ACHN (cell line): ENCODE data around the gene AKAP13.

Experiments
- DNase-seq: peaks from one replicate; pipeline ENCODE4 v3.0.0-alpha.2; 2015
- in situ Hi-C: cut with HindIII; loops from 2 replicates; pipeline ENCODE4 v1.10.0; 2017; ENCODE audit warnings: low sequenced_read_pairs, low pct_ligation_motif_present, low pct_unique_long_range_greater_than_20kb

AKAP13 gene

GRCh38 chr15:85766001-85766831, 385.8 kb downstream of the AKAP13 start:
- DNase-seq: peak; percentile 49
- in situ Hi-C loops: no loop called here

GRCh38 chr15:85767785-85768529, 387.6 kb downstream of the AKAP13 start:
- DNase-seq: no peak
- in situ Hi-C loops: no loop called here

GRCh38 chr15:85768595-85769168, 388.3 kb downstream of the AKAP13 start:
- no peak for DNase-seq
- in situ Hi-C loops: no loop called here

- in situ Hi-C loops: no loop called here
- DNase-seq: no peak
Measured at GRCh38 chr15:85769182-85769900, 388.9 kb downstream of the AKAP13 start.

GRCh38 chr15:85770096-85771041, 390.0 kb downstream of the AKAP13 start:
- in situ Hi-C loops: no loop called here
- no peak for DNase-seq

GRCh38 chr15:85771271-85771670, 390.9 kb downstream of the AKAP13 start:
- in situ Hi-C loops: no loop called here

GRCh38 chr15:85771781-85772445, 391.5 kb downstream of the AKAP13 start:
- DNase-seq: no peak
- in situ Hi-C loops: no loop called here

More at GRCh38 chr15:85771271-85771670, 390.9 kb downstream of the AKAP13 start:
- DNase-seq: no peak

- DNase-seq: no peak
- in situ Hi-C loops: no loop called here
Measured at GRCh38 chr15:85772668-85773067, 392.3 kb downstream of the AKAP13 start.

- in situ Hi-C loops: no loop called here
Measured at GRCh38 chr15:85773249-85773648, 392.8 kb downstream of the AKAP13 start.

GRCh38 chr15:85773970-85774369, 393.6 kb downstream of the AKAP13 start:
- in situ Hi-C loops: no loop called here
- no peak for DNase-seq

More at GRCh38 chr15:85773249-85773648, 392.8 kb downstream of the AKAP13 start:
- DNase-seq: no peak

GRCh38 chr15:85777250-85778106, 397.1 kb downstream of the AKAP13 start:
- in situ Hi-C loops: no loop called here
- DNase-seq: no peak

- in situ Hi-C loops: no loop called here
- no peak for DNase-seq
Measured at GRCh38 chr15:85778107-85778776, 397.8 kb downstream of the AKAP13 start.

- DNase-seq: no peak
- in situ Hi-C loops: no loop called here
Measured at GRCh38 chr15:85779249-85779648, 398.8 kb downstream of the AKAP13 start.

GRCh38 chr15:85780225-85780985, 400.0 kb downstream of the AKAP13 start:
- DNase-seq: no peak
- in situ Hi-C loops: no loop called here

- in situ Hi-C loops: no loop called here
- no peak for DNase-seq
Measured at GRCh38 chr15:85781099-85781498, 400.7 kb downstream of the AKAP13 start.
